Measurements from ENCODE around the gene DIPK1A. TPM values are rescaled to one million over a fixed set of nuclear protein-coding genes. Genes with fewer than 3 reads are reported as not detected.

DIPK1A gene
- total RNA-seq, 1 donor from 2014 or later, result 8.4 TPM

- Histone ChIP-seq H3K27me3 (ENCODE audit: insufficient read depth, low read length) (no peaks in the 10 kb centered on the region), H3K9ac (ENCODE audit: low read length) (no peak overlapping the region), H3K9me3 (ENCODE audit: insufficient read depth, low read depth, low read length) (no peaks in the 10 kb centered on the region), H3K4me1 (ENCODE audit: insufficient read depth, low read length) (peaks cover 3% of the 10 kb centered on the region), H2AFZ (ENCODE audit: low read depth, low read length) (no peak overlapping the region), H3K4me3 (ENCODE audit: insufficient read depth, low read depth, low read length) (no peak overlapping the region), H3K27ac (ENCODE audit: low read depth, low read length) (no peak overlapping the region), H3K36me3 (ENCODE audit: insufficient read depth, low read length) (no peaks in the 10 kb centered on the region), H4K20me1 (ENCODE audit: insufficient read depth, low read length) (no peaks in the 10 kb centered on the region), H3K79me2 (ENCODE audit: insufficient read depth, low read length) (no peaks in the 10 kb centered on the region), H3K4me2 (ENCODE audit: low read length) (no peak overlapping the region)
- H3K4me3 Mint-ChIP-seq (ENCODE audit: unreplicated experiment), result no peak overlapping the region
- FAIRE-seq (no peak), DNase-seq (ENCODE audit: low read depth) (no peak)
- TF ChIP-seq EZH2 (IDR thresholded peaks at IDR 0.05; ENCODE audit: insufficient read depth, low read length), result no peak
- no peak for TF ChIP-seq CTCF (IDR thresholded peaks at IDR 0.05; ENCODE audit: insufficient read depth, low read depth, low read length)
- no peaks in the 10 kb centered on the region for H3K36me3 Mint-ChIP-seq (ENCODE audit: low read depth, unreplicated experiment)
- no peak overlapping the region for H3K27ac Mint-ChIP-seq (ENCODE audit: unreplicated experiment)
- no peaks in the 10 kb centered on the region for H3K9me3 Mint-ChIP-seq (ENCODE audit: unreplicated experiment)
- H3K27me3 Mint-ChIP-seq (ENCODE audit: low read depth, unreplicated experiment), result no peaks in the 10 kb centered on the region
- no peaks in the 10 kb centered on the region for H3K4me1 Mint-ChIP-seq (ENCODE audit: low read depth, unreplicated experiment)
Measured at GRCh38 chr1:92956254-92957029, 4.8 kb downstream of the DIPK1A start.

GRCh38 chr1:92953491-92953890, 7.8 kb downstream of the DIPK1A start:
- no peaks in the 10 kb centered on the region for H3K36me3 Mint-ChIP-seq (ENCODE audit: low read depth, unreplicated experiment)
- Histone ChIP-seq H4K20me1 (ENCODE audit: insufficient read depth, low read length) (no peaks in the 10 kb centered on the region), H3K4me1 (ENCODE audit: insufficient read depth, low read length) (peaks cover 16% of the 10 kb centered on the region), H3K27me3 (ENCODE audit: insufficient read depth, low read length) (no peaks in the 10 kb centered on the region), H2AFZ (ENCODE audit: low read depth, low read length) (no peak overlapping the region), H3K4me3 (ENCODE audit: insufficient read depth, low read depth, low read length) (no peak overlapping the region), H3K27ac (ENCODE audit: low read depth, low read length) (no peak overlapping the region), H3K9me3 (ENCODE audit: insufficient read depth, low read depth, low read length) (no peaks in the 10 kb centered on the region), H3K79me2 (ENCODE audit: insufficient read depth, low read length) (no peaks in the 10 kb centered on the region), H3K4me2 (ENCODE audit: low read length) (no peak overlapping the region), H3K9ac (ENCODE audit: low read length) (no peak overlapping the region), H3K36me3 (ENCODE audit: insufficient read depth, low read length) (no peaks in the 10 kb centered on the region)
- H3K4me3 Mint-ChIP-seq (ENCODE audit: unreplicated experiment), result no peak overlapping the region
- H3K9me3 Mint-ChIP-seq (ENCODE audit: unreplicated experiment), result no peaks in the 10 kb centered on the region
- FAIRE-seq, result no peak
- H3K27me3 Mint-ChIP-seq (ENCODE audit: low read depth, unreplicated experiment), result no peaks in the 10 kb centered on the region
- no peak for DNase-seq (ENCODE audit: low read depth)
- H3K27ac Mint-ChIP-seq (ENCODE audit: unreplicated experiment), result no peak overlapping the region
- TF ChIP-seq CTCF (IDR thresholded peaks at IDR 0.05; ENCODE audit: insufficient read depth, low read depth, low read length), result no peak
- no peak for TF ChIP-seq EZH2 (IDR thresholded peaks at IDR 0.05; ENCODE audit: insufficient read depth, low read length)
- H3K4me1 Mint-ChIP-seq (ENCODE audit: low read depth, unreplicated experiment), result no peaks in the 10 kb centered on the region

- H3K4me3 Mint-ChIP-seq (ENCODE audit: unreplicated experiment), result no peak overlapping the region
- TF ChIP-seq CTCF (IDR thresholded peaks at IDR 0.05; ENCODE audit: insufficient read depth, low read depth, low read length), result no peak
- no peaks in the 10 kb centered on the region for H4K20me1 ChIP-seq (ENCODE audit: insufficient read depth, low read length)
- no peaks in the 10 kb centered on the region for H3K36me3 Mint-ChIP-seq (ENCODE audit: low read depth, unreplicated experiment)
- no peak for DNase-seq (ENCODE audit: low read depth)
- H2AFZ ChIP-seq (ENCODE audit: low read depth, low read length), result no peak overlapping the region
- FAIRE-seq, result no peak
- no peak overlapping the region for H3K4me3 ChIP-seq (ENCODE audit: insufficient read depth, low read depth, low read length)
- no peaks in the 10 kb centered on the region for H3K9me3 Mint-ChIP-seq (ENCODE audit: unreplicated experiment)
- peaks cover 16% of the 10 kb centered on the region for H3K4me1 ChIP-seq (ENCODE audit: insufficient read depth, low read length)
- H3K4me2 ChIP-seq (ENCODE audit: low read length), result no peak overlapping the region
- H3K27ac ChIP-seq (ENCODE audit: low read depth, low read length), result no peak overlapping the region
- no peaks in the 10 kb centered on the region for H3K27me3 Mint-ChIP-seq (ENCODE audit: low read depth, unreplicated experiment)
- no peaks in the 10 kb centered on the region for H3K79me2 ChIP-seq (ENCODE audit: insufficient read depth, low read length)
- H3K27me3 ChIP-seq (ENCODE audit: insufficient read depth, low read length), result no peaks in the 10 kb centered on the region
- no peaks in the 10 kb centered on the region for H3K9me3 ChIP-seq (ENCODE audit: insufficient read depth, low read depth, low read length)
- no peak overlapping the region for H3K27ac Mint-ChIP-seq (ENCODE audit: unreplicated experiment)
- no peaks in the 10 kb centered on the region for H3K36me3 ChIP-seq (ENCODE audit: insufficient read depth, low read length)
- H3K9ac ChIP-seq (ENCODE audit: low read length), result no peak overlapping the region
- no peaks in the 10 kb centered on the region for H3K4me1 Mint-ChIP-seq (ENCODE audit: low read depth, unreplicated experiment)
Measured at GRCh38 chr1:92952714-92953113, 8.5 kb downstream of the DIPK1A start.
